Sigmoid colon (tissue), 4 donors: Measurements from ENCODE around the gene UFD1.

ENCODE experiments used
- CTCF ChIP-seq, 4 experiments: fragments of 450-650 bp in 3 of 4; fragments of 200-600 bp in 1 of 4; IDR thresholded peaks; one replicate each; pipeline ENCODE4 v1.5.1; 2016 to 2019; ENCODE audit warnings: antibody characterized with exemption in 4 of 4, mild to moderate bottlenecking in 3 of 4, moderate library complexity in 2 of 4
- EP300 ChIP-seq, 4 donors: sonication (generic); formaldehyde crosslinking; IDR thresholded peaks; one replicate each; pipeline ENCODE4 v1.6.1; 2017; ENCODE audit warnings: antibody characterized with exemption in 4 of 4

GRCh38 chr22:19400881-19401280, 78.1 kb downstream of the UFD1 start:
- TF ChIP-seq CTCF (IDR thresholded peaks at IDR 0.05) (no peak), EP300 (IDR thresholded peaks at IDR 0.05) (no peak)
